WERI-Rb-1 (cell line): ENCODE results near the gene EGR1.

ENCODE experiments used
- DNase-seq: peaks from one replicate; pipeline ENCODE4 v3.0.0-alpha.2; 2020
- H3K27ac ChIP-seq: fragments of 250-450 bp; sonication (Bioruptor Pico); 2 replicates; pipeline ENCODE4 v1.5.1; 2020; ENCODE audit warnings: mild to moderate bottlenecking, moderate library complexity
- H3K27me3 ChIP-seq: fragments of 250-450 bp; sonication (Bioruptor Pico); 2 replicates; pipeline ENCODE4 v1.5.1; 2021; ENCODE audit warnings: mild to moderate bottlenecking, low read depth, moderate library complexity; ENCODE audit not compliant: insufficient read depth, severe bottlenecking
- H3K36me3 ChIP-seq: fragments of 250-450 bp; sonication (Bioruptor Pico); 2 replicates; pipeline ENCODE4 v1.5.1; 2020; ENCODE audit warnings: mild to moderate bottlenecking, moderate library complexity
- H3K4me3 ChIP-seq: 2 replicates; pipeline ENCODE4 v1.5.1; 2011; ENCODE audit warnings: low read depth, mild to moderate bottlenecking, control low read depth, low read length
- H3K9me3 ChIP-seq: fragments of 250-450 bp; sonication (Bioruptor Pico); 2 replicates; pipeline ENCODE4 v1.5.1; 2021; ENCODE audit warnings: mild to moderate bottlenecking, moderate library complexity; ENCODE audit not compliant: severe bottlenecking
- CTCF ChIP-seq: IDR thresholded peaks from 2 replicates; pipeline ENCODE4 v1.5.1; 2011; ENCODE audit warnings: low read depth, mild to moderate bottlenecking, control low read depth, inconsistent platforms, low read length

EGR1 gene

DNA sequence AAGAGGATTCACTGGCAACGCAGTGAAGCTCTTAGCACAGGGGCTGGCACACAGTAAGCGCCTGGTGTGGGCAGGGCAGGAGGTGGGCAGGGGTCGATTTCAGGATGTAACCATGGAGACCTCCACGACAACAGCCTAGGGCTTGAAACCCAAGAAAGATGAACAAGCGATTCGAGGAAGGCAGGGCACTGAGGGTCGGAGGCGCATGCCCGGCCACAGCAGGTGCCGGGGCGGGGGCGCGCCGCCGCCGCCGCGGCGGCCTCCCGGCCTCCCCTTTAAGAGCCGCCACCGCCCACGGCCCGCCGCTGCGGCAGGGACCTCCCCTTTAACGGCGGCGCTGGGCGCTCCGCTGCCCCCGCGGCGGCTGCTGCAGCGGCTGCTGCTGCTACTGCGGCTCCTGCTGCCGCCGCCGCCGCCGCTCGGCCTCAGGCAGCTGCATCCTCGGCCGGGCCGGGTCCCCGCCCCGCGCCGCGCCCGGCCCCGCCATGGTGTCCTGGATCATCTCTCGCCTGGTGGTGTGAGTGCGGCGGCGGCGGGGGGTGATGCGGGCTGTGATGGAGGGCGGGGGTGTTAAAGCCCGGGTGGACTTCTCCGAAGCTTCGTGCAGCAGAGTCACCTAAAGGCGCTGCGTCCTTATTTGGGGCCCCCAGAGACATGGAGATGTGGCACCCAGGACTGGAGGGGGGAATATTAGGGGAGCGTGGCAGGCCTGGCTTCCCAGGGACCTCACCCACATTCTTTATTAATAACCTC is 26.4 kb upstream of the EGR1 start, which contains the start of gene REEP2:
Gene REEP2 (plus strand): TSS at position 334 of the 753 bp plus-strand sequence. CDS start 152 bp downstream, at position 486.
- peak; percentile 63 for DNase-seq
- Histone ChIP-seq H3K27me3 (no peaks in the 10 kb centered on the region), H3K36me3 (peaks cover 29% of the 10 kb centered on the region), H3K27ac (peak within 1 kb of the TSS; percentile 68), H3K9me3 (no peaks in the 10 kb centered on the region), H3K4me3 (peak within 1 kb of the TSS; percentile 67)
- TF ChIP-seq CTCF = no peak

DNA sequence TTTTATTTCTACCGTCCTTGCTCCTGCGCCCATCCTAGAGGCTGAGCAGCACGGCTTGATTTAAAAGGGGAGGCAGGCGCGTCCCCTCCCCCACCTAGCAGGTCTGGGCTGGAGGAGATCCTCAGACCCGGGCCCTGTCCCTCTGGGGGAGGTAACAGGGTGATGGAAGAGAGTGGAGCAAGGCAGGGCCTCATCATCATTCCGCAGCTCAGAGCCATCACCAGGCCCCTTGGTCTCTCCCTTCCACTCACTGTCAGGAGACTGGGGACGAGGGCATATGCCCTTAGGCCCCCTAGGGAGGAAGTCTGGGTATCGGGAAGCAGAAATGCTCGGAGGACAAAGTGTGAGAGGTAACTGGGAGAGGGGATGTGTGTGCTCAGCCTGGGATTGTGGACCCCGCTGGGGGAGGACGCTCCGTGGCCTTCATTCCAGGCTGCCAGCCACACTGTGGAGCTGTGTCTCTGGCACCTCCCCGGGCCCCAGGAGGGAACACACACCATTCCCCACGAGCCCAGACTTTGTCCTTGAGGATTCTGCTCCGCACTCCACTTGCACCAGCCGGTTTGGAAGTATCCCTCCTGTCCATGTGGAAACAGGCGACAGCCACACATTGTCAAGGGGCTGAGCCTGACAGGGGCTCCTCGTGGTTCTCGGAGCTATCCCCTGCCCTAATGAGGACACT is 25.7 kb upstream of the EGR1 start:
- Histone ChIP-seq H3K27ac (peak overlapping the region; percentile 57), H3K9me3 (no peaks in the 10 kb centered on the region), H3K27me3 (no peaks in the 10 kb centered on the region), H3K4me3 (peak overlapping the region; percentile 67), H3K36me3 (peaks cover 24% of the 10 kb centered on the region)
- peak; percentile 34 for DNase-seq
- TF ChIP-seq CTCF = no peak

GRCh38 chr5:138440159-138441073 is 24.9 kb upstream of the EGR1 start:
- TF ChIP-seq CTCF = no peak
- H3K4me3 ChIP-seq = peak overlapping the region; percentile 67
- peaks cover 16% of the 10 kb centered on the region for H3K36me3 ChIP-seq
- H3K27me3 ChIP-seq = no peaks in the 10 kb centered on the region
- H3K27ac ChIP-seq = peak overlapping the region; percentile 33
- no peaks in the 10 kb centered on the region for H3K9me3 ChIP-seq
- DNase-seq = no peak

GRCh38 chr5:138441221-138441620 is 24.1 kb upstream of the EGR1 start:
- Histone ChIP-seq H3K27me3 (no peaks in the 10 kb centered on the region), H3K36me3 (peaks cover 8% of the 10 kb centered on the region; the same call in 1 of the 2 replicates), H3K27ac (no peak overlapping the region), H3K4me3 (no peak overlapping the region), H3K9me3 (no peaks in the 10 kb centered on the region)
- no peak for TF ChIP-seq CTCF
- DNase-seq = no peak

GRCh38 chr5:138444078-138444773 is 21.1 kb upstream of the EGR1 start:
- Histone ChIP-seq H3K36me3 (no peaks in the 10 kb centered on the region), H3K4me3 (no peak overlapping the region), H3K27me3 (no peaks in the 10 kb centered on the region), H3K9me3 (no peaks in the 10 kb centered on the region), H3K27ac (no peak overlapping the region)
- TF ChIP-seq CTCF = no peak
- no peak for DNase-seq
